Measurements from ENCODE around the gene LCP1. TPM values are rescaled to one million over a fixed set of nuclear protein-coding genes. Genes with fewer than 3 reads are reported as not detected.

LCP1 gene
- polyA plus RNA-seq, 4 donors: 8.0 to 18.3 (median 11.1) TPM

DNA sequence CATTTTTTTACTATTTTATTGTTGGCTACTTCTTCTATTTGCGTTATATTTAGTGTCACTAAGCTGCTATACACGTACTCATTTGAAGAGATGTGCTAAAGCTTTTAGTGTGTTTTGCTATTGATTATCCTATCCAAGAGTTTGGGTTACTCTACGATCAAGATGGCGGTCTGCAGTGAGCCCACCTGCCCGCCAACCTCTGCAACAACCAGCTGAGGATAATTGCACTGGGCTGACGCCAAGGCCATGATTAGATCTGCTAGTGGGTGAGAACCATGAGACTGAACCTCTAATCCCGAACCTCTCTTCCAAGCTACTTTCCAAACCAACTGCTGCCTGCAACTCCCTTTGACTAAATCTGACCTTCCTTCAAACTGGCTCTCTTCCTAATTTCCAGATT, 78.9 kb downstream of the LCP1 start:
- DNase-seq (ENCODE audit: low read depth in 4 of 4, low spot score in 3 of 4): no peak

DNA sequence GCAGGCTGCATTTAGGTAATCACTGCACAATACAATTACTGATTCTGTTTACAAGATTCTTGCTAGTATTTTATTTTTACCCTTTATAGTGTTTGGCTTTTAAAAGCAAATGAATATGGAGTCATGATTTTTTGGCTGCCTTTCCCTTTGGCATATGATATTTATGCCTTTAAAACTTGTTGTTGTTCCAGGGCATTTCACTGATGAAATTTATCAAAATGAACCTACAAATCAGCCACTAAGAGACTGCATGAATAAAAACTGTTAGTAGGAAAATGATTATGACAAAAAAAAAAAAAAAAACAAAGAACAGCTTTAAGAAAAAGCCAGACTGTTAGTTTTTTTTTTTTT, 79.7 kb downstream of the LCP1 start:
- no peak for DNase-seq (ENCODE audit: low read depth in 4 of 4, low spot score in 3 of 4)

DNA sequence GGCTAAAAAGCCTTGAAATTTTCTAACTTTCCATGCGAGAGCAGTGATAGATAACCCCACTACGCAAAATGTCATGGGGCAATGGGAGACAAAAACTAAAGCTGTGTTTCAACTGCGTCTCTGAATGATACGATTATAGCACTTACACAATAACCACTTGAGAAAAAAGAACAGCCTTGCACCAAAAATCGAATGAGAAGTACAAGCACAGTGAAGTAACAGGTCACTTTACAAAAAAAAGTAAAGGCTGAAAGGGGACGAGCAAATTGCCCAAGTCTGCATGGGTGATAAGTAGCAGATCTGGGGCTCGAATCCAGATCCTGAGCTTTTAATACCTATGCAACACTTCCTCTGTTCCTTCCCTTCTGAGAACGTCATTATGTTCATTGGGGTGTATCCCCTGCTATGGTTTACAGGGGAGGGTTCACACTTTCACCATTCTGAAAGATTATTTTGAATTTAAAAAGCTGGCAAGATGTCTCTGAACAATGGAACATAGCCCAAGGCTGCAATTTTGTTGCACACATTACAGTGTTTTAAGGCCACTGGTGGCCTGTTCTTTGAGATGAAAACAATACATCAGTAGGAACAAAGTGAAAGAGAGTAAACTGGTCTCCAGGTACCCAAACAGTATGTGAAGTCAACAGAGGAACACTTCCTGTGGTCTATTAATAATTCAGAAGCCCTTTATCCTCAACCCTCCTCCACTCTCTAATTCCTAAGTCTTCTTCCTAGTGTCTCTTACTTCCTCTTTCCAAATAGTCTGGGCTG, 80.3 kb downstream of the LCP1 start:
- DNase-seq (ENCODE audit: low read depth in 4 of 4, low spot score in 3 of 4): no peak

DNA sequence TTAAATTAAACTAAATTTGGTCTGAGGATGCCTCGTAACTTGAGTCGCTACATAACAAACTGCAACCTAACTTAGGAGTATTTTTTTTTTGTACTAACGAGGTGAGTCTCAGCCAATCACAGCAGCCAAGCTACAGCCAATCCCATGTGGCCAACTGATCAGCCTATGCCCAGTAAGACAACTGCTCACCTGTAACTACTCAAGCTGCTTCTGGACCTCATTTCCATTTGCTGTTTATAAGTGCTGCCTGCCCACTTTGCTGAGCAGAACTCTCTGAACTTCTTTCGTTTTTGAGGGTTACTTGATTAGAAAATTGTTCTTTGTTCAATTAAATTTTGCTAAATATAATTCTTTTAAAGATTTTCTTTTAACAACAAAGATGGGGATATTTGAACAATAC, 81.0 kb downstream of the LCP1 start:
- no peak for DNase-seq (ENCODE audit: low read depth in 4 of 4, low spot score in 3 of 4)

DNA sequence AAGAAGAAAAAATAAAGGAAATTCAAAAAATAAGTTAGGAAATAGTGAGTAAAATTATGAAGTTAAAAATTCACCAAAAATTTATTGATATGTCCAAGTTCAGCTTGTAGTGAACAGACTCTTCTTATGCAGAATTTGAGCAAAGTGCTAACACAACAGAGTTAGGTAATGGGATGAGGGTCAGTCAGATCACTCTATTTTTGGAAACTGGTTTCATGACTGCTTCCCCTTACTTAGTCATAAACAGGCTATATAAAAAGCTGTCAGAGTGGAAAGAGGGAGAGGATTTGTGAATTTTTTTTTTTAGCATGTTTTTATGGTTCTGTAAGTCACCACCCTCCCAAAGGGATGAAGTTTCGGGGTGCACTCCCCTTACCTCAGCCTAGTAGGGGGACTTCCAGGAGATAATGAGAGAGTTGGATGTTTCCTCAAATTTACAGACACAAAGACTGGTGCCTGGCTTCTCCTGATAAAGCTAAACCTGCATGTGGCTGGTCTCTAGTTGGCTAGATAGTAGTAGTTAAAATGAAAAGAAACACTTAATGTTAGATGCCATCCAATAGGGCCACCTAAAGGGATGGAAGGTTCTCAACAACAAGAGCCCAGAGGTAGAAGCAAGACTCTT, 81.7 kb downstream of the LCP1 start:
- no peak for DNase-seq (ENCODE audit: low read depth in 4 of 4, low spot score in 3 of 4)

DNA sequence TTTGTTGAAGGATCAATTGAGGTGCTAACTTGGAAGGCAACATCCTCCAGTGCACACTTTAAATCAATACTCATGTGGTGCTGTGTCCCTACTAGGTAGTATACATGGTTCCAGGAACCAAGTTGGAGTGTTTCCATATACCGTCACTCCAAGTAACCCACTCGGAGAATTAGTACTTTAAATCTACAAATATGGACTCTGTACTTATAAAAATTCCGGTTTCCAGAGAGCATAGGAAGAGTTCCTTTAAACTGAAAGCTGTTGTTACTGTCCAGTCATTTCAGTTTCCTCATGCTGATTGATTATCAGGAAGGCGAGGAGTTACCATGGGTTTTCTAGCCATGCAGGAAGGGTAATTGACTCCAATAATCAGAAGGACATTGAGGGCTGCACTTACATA, 84.3 kb downstream of the LCP1 start:
- DNase-seq (ENCODE audit: low read depth in 4 of 4, low spot score in 3 of 4): no peak

DNA sequence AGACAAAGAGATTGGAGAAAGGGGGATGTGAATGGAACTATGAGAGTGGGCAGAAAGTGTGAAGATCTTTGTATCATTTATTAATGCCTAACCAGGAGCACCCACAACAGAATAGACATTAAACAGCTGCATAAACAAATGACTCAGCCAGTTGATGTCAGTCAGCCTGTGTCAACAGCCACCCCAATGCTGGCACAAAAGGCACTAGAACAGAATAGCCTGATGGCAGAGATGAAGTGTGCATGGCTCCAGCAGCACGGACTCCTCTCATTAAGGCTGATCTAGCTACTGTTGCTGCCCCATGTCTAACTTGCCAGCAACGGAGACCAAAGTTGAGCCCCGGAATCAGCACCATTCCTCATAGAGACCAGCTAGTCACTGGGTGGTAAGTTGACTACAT, 85.0 kb downstream of the LCP1 start:
- no peak for DNase-seq (ENCODE audit: low read depth in 4 of 4, low spot score in 3 of 4)

DNA sequence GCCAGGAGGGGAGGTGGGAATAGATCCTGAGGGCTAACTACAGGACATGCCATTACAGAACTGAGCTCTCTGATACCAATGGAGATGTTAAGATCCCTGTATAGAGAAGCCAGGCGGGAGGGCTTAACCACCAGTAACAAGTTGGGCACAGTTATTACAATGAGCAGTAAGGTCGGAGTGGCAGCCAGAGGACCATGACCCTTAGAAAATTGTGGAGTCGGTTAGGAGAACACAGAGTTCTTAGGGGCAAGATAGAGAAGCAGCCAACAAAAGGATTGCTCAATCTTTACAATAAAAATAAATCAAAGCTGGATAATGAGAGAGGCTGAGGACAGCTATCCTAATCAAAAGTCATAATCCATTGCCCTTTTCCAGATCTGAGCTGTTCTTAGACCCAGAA, 87.5 kb downstream of the LCP1 start:
- no peak for DNase-seq (ENCODE audit: low read depth in 4 of 4, low spot score in 3 of 4)

DNA sequence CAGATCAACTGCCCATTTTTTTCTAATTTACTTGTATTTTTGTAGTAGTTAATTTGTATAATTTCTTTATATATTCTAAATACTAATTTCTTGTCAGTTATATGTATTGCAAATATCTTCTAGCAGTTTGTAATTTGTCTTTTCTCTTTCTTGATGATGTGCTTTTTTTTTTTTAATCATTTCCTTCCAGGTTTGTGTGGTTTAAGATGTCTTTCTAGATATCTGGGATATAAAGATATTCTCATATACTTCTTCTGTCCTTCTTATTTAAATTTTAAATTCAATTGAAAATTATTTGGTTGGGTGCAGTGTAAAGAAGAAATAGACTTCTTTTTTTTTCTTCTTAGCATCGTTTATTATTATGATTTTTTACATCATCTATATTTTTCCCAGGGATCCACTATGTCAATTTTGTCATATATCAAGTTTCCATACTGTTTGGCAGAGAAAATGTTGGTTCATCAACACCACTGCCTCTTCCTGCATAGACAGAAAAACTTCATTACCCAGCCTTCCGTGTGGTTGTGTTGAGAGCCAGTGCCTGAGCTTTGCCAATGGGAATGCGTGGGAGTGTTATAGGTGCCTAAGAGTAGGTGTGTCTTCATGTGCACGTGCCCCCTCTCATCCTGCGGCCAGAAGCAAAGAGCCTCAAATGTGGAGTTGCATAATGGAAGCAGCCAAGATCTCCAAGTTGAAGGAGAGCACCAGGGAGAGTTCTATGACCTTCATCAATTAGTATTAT, 93.0 kb downstream of the LCP1 start:
- no peak for DNase-seq (ENCODE audit: low read depth in 4 of 4, low spot score in 3 of 4)

DNA sequence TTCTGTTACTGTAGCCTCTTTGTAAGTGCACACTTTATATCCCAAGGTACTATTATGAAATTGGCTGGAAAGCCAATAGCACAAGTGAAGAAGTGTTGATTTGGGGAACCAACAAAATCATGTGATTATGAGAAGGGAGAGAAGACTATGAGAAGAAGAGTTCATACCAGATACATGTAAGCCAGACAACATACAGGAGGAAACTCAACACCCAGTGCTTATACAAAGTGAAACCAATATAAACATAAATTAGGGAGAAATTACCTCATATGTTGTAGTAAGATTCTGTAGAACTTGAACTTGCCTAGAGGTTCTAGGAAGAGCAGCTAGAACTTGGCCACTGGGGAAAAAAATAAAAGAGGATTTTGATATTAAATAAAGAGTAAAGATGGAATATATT, 94.5 kb downstream of the LCP1 start:
- DNase-seq (ENCODE audit: low read depth in 4 of 4, low spot score in 3 of 4): no peak

DNA sequence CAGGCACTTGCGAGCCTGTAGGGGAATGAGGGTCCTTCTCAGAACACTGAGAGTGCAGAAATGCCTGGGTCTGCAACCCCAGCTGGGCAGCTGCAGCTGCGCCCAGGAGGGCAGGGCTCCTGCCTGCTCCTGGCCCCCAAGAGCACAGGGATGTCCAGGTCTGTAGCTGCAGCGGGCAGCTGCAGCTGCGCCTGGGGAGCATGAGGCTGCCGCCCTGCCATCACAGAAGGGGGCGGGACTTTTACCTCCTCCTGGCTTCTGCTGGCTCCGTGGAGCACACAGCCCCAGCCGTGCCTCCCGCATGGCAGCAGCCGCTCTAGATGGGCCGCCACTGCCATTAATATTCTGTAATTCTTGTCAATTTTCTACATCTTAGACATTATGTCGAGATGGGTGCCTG, 95.0 kb downstream of the LCP1 start:
- DNase-seq (ENCODE audit: low read depth in 4 of 4, low spot score in 3 of 4): no peak

DNA sequence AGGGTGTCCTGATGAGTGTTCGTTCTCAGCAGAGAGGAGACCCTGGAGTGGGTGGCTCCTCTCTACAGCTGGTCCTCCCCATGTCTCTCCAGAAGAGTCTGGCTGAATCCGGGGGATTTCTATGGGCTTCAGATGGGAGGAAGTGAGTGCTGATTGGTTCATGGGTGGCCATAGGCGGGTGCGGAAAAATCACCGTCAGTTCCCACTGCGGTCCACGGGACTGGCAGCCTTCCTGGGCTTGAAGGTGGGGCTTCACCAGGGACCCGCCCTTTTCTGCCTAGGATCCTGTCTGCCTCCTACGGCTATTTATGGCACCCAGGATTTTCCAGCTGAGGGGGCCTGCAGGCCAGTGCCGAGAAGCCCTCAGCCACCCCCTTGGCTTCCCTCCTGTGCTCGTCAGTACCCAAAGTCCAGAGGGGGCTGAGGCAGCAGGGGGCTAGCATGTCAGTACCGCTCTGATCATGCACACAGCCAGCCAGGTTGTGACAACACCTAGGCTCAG, 95.5 kb downstream of the LCP1 start:
- no peak for DNase-seq (ENCODE audit: low read depth in 4 of 4, low spot score in 3 of 4)

DNA sequence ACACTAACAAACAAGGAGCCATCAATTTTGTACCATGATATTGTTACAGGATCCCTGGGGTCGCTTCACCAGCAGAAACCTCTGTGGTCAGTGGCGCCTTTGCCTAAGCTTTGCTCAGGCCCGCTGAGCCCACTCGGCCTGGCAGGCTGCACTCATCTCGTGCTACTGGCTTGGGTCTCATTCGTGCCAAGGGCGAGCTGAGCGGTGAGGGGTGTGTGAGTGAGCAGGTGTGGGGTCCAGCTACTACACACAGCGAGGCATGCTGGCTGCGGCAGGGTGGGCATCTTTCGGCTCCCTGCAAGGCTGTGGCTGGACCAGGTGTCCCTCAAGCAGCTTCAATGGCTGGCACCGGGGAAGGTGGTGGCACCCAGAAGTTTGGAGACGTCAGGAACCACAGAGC, 96.2 kb downstream of the LCP1 start:
- DNase-seq (ENCODE audit: low read depth in 4 of 4, low spot score in 3 of 4): no peak

DNA sequence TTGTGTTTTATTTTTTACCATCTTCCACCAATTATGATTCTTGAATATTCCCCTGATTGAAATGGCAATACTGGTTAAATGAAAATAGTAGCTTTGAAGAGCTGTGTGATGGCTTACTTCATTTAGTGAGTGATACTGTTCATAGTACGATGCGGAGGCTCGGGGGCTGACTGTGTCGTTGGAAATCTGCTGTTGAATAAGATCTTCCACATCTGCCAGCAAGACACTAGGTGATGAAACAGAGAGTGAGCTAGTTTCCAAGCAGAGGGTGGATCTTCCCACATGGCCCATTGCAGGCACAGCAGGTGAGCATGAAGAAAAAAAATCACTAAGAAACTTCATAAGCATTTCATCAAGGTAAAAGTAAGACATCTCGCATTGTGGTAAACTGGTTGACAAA, 99.7 kb downstream of the LCP1 start:
- no peak for DNase-seq (ENCODE audit: low read depth in 4 of 4, low spot score in 3 of 4)

DNA sequence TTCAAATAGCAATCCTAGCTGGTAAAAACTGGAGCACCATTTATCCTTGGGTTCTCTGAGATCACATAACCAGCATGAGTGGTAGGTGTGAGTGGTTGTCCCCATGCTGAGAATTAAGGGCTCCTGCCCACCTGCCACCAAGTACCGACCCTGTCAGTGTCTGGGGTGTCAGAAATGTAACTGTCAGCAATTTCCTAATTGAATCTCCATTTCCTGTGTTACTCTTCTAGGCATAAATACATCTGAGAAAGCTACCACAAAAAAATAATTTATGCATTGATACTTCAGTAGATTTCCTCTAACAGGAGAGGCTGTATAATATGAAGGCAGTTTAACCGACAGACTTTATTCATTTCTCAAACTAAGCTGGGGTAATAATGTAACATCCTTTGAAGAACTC, 102.2 kb downstream of the LCP1 start:
- no peak for DNase-seq (ENCODE audit: low read depth in 4 of 4, low spot score in 3 of 4)

DNA sequence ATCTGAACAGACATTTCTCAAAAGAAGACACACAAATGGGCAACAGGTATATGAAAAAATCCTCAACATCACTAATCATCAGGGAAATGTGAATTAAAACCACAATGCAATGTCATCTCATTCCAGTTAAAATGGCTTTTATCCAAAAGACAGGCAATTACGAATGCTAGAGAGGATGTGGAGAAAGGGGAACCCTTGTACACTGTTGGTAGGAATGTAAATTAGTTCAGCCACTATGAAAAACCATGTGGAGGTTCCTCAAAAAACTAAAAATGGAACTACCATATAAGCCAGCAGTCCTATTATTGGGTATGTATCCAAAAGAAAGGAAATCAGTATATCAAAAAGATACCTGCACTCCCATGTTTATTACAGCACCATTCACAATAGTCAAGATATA, 104.7 kb downstream of the LCP1 start:
- no peak for DNase-seq (ENCODE audit: low read depth in 4 of 4, low spot score in 3 of 4)

DNA sequence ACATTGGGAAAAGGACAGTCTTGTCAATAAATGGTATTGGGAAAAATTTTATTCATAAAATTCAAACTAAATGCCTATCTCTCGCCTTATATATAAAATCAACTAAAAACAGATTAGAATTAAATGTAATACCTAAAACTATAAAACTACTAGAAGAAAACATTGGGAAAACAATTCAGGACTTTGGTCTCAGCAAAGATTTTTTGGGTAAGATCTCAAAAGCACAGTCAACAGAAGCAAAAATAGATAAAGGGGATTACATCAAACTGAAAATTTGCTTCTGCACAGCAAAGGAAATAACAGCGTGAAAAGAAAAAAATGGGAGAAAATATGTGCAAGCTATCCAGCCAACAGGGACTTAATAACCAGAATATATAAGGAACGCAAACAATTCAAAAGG, 105.2 kb downstream of the LCP1 start:
- no peak for DNase-seq (ENCODE audit: low read depth in 4 of 4, low spot score in 3 of 4)

Other genes with a start within 250 kb of the LCP1 start
- gene ZC3H13, start 129.4 kb downstream of the LCP1 start, polyA plus RNA-seq (ENCODE audit: insufficient read length in 4 of 4): 10 to 100 TPM; 62.7 to 73.2 (median 68.5) TPM
- 1 to 10 TPM in 1 of 4 donors, under 1 TPM in 3; 0.21 to 1.4 (median 0.25) TPM for gene CPB2, start 77.1 kb downstream of the LCP1 start, polyA plus RNA-seq (ENCODE audit: insufficient read length in 4 of 4)
- under 1 TPM; 0.13 to 0.22 (median 0.19) TPM for gene LRRC63, start 29.8 kb upstream of the LCP1 start, polyA plus RNA-seq (ENCODE audit: insufficient read length in 4 of 4)
- 1 to 10 TPM; 2.0 to 2.7 (median 2.4) TPM for gene RUBCNL, start 205.1 kb upstream of the LCP1 start, polyA plus RNA-seq (ENCODE audit: insufficient read length in 4 of 4)

All from left renal pelvis (tissue), 4 donors.